ENCODE data around the gene NEDD1.

The NEDD1 gene

GRCh38 chr12:96985515-96986362 is 78.7 kb downstream of the NEDD1 start:
- no peak for DNase-seq (ENCODE audit: low read depth)
- H3K4me3 ChIP-seq (ENCODE audit: low read length): peak overlapping the region; percentile 42

GRCh38 chr12:96986883-96987523 is 79.9 kb downstream of the NEDD1 start:
- no peak for DNase-seq (ENCODE audit: low read depth)
- TF ChIP-seq CTCF (conservative IDR thresholded peaks at IDR 0.05; ENCODE audit: low read depth, low read length): peak; percentile 66
- H3K4me3 ChIP-seq (ENCODE audit: low read length): no peak overlapping the region

More at GRCh38 chr12:96985515-96986362, 78.7 kb downstream of the NEDD1 start:
- peak; percentile 67 for TF ChIP-seq CTCF (conservative IDR thresholded peaks at IDR 0.05; ENCODE audit: low read depth, low read length)

GRCh38 chr12:96988919-96989318 is 81.9 kb downstream of the NEDD1 start:
- TF ChIP-seq CTCF (conservative IDR thresholded peaks at IDR 0.05; ENCODE audit: low read depth, low read length): no peak
- H3K4me3 ChIP-seq (ENCODE audit: low read length): no peak overlapping the region
- DNase-seq (ENCODE audit: low read depth): no peak

GRCh38 chr12:96989916-96990315 is 82.9 kb downstream of the NEDD1 start:
- no peak overlapping the region for H3K4me3 ChIP-seq (ENCODE audit: low read length)
- no peak for DNase-seq (ENCODE audit: low read depth)
- TF ChIP-seq CTCF (conservative IDR thresholded peaks at IDR 0.05; ENCODE audit: low read depth, low read length): peak; percentile 56

GRCh38 chr12:96994900-96995299 is 87.8 kb downstream of the NEDD1 start:
- no peak for DNase-seq (ENCODE audit: low read depth)
- no peak overlapping the region for H3K4me3 ChIP-seq (ENCODE audit: low read length)
- TF ChIP-seq CTCF (conservative IDR thresholded peaks at IDR 0.05; ENCODE audit: low read depth, low read length): no peak

GRCh38 chr12:96995861-96996260 is 88.8 kb downstream of the NEDD1 start:
- DNase-seq (ENCODE audit: low read depth): no peak
- TF ChIP-seq CTCF (conservative IDR thresholded peaks at IDR 0.05; ENCODE audit: low read depth, low read length): no peak

More at GRCh38 chr12:96995861-96996260, 88.8 kb downstream of the NEDD1 start:
- H3K4me3 ChIP-seq (ENCODE audit: low read length): no peak overlapping the region
